Uterus (tissue), 2 donors: ENCODE results near the gene EIF5A2.

Experiments
- POLR2A ChIP-seq, 2 donors: fragments of 450-650 bp; IDR thresholded peaks; one replicate each; pipeline ENCODE4 v1.6.1; 2016; ENCODE audit warnings: antibody characterized with exemption in 2 of 2, mild to moderate bottlenecking in 1 of 2, moderate library complexity in 1 of 2
- TF ChIP-seq, protein P1 (sequence below), 4 experiments: fragments of 200-600 bp in 2 of 4; fragments of 450-650 bp in 2 of 4; sonication (generic) in 2 of 4; IDR thresholded peaks; one replicate each; pipeline ENCODE4 v1.5.1; 2016 to 2019; ENCODE audit warnings: antibody characterized with exemption in 4 of 4, mild to moderate bottlenecking in 2 of 4, moderate library complexity in 1 of 4

- TF ChIP-seq, protein P1, sequence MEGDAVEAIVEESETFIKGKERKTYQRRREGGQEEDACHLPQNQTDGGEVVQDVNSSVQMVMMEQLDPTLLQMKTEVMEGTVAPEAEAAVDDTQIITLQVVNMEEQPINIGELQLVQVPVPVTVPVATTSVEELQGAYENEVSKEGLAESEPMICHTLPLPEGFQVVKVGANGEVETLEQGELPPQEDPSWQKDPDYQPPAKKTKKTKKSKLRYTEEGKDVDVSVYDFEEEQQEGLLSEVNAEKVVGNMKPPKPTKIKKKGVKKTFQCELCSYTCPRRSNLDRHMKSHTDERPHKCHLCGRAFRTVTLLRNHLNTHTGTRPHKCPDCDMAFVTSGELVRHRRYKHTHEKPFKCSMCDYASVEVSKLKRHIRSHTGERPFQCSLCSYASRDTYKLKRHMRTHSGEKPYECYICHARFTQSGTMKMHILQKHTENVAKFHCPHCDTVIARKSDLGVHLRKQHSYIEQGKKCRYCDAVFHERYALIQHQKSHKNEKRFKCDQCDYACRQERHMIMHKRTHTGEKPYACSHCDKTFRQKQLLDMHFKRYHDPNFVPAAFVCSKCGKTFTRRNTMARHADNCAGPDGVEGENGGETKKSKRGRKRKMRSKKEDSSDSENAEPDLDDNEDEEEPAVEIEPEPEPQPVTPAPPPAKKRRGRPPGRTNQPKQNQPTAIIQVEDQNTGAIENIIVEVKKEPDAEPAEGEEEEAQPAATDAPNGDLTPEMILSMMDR (IDR thresholded peaks at IDR 0.05), result no peak
- no peak for TF ChIP-seq POLR2A (IDR thresholded peaks at IDR 0.05)
Observed at GRCh38 chr3:170914212-170914611, 5.8 kb upstream of the EIF5A2 start.
